HepG2 (cell line): ENCODE measurements around the gene PPIP5K2. TPM values are rescaled to one million over a fixed set of nuclear protein-coding genes. Genes with fewer than 3 reads are reported as not detected.

Source experiments
- ATAC-seq: fragments of 200-7000 bp; cut with Tn5 transposase; 3 replicates; pipeline ENCODE4 v1.9.1; 2020; ENCODE audit warnings: mild to moderate bottlenecking, moderate library complexity
- BruUV-seq: library from RNA; stranded (reverse); fragments of 400-500 nt; replicated peaks from 2 replicates; lab custom pipeline; 2021; lab: Mats Ljungman, UMichigan
- CTCF ChIA-PET: fragments of 300-600 bp; formaldehyde crosslinking; extraction: SDS; loops from one replicate; lab custom pipeline; 2021; ENCODE audit warnings: low total read pairs, inconsistent platforms, low intra/inter-chr PET ratio; lab: Yijun Ruan, JAX
- POLR2A ChIA-PET: fragments of 350-600 bp; sonication (Branson Sonifier 250); formaldehyde crosslinking; loops from one replicate; lab custom pipeline; 2020; ENCODE audit warnings: antibody characterized with exemption, inconsistent platforms; lab: Yijun Ruan, JAX
- DNase-seq: peaks from one replicate; pipeline ENCODE4 v3.0.0-alpha.2; 2015; ENCODE audit warnings: low spot score
- FAIRE-seq: peaks from 3 replicates; lab custom pipeline; 2011; peaks lifted over from hg19 to GRCh38; lab: Jason Lieb, UNC
- H2AFZ ChIP-seq: one replicate; pipeline ENCODE4 v1.6.1; 2011; ENCODE audit warnings: low read length, inconsistent platforms
- H3K27ac ChIP-seq: fragments of 300-600 bp; 3 replicates; pipeline ENCODE4 v1.8.0; 2011; ENCODE audit warnings: mixed run types, mild to moderate bottlenecking, mixed read lengths, low read length, inconsistent platforms; ENCODE audit not compliant: insufficient read depth; ENCODE audit errors: extremely low read length
- H3K27me3 ChIP-seq, 2 experiments: fragments of 200-600 bp in 1 of 2; 2 replicates in 1 of 2; 3 replicates in 1 of 2; pipeline versions ENCODE4 v1.6.0 to v1.8.0; 2011; ENCODE audit warnings: low read length in 2 of 2, mild to moderate bottlenecking in 2 of 2, moderate library complexity in 2 of 2, inconsistent platforms in 1 of 2; ENCODE audit not compliant: insufficient read depth in 2 of 2, control insufficient read depth in 1 of 2
- H3K36me3 ChIP-seq, 2 experiments: fragments of 200-600 bp in 1 of 2; replicated peaks in 1 of 2; 2 replicates in 1 of 2; 3 replicates in 1 of 2; pipeline versions ENCODE4 v1.5.1 to v1.8.0; 2011; ENCODE audit warnings: low read length in 2 of 2, inconsistent platforms in 1 of 2; ENCODE audit not compliant: insufficient read depth in 2 of 2, control insufficient read depth in 1 of 2
- H3K4me1 ChIP-seq: 2 replicates; pipeline ENCODE4 v1.5.1; 2012; ENCODE audit warnings: low read length, inconsistent platforms; ENCODE audit not compliant: insufficient read depth
- H3K4me2 ChIP-seq: 2 replicates; pipeline ENCODE4 v1.6.0; 2011; ENCODE audit warnings: low read depth, low read length, inconsistent platforms
- H3K4me3 ChIP-seq, 3 experiments: fragments of 200-600 bp in 1 of 3; sonication (generic), shearing (Covaris generic) in 1 of 3; replicated peaks in 1 of 3; 2 replicates each; pipeline ENCODE4 v1.5.1; 2011 to 2016; ENCODE audit warnings: low read length in 3 of 3, inconsistent platforms in 2 of 3, low read depth in 2 of 3, mild to moderate bottlenecking in 2 of 3, control low read depth in 1 of 3, mixed read lengths in 1 of 3; ENCODE audit not compliant: insufficient read depth in 1 of 3
- H3K79me2 ChIP-seq: one replicate; pipeline ENCODE4 v1.6.1; 2011; ENCODE audit warnings: low read length, inconsistent platforms; ENCODE audit not compliant: insufficient read depth
- H3K9ac ChIP-seq: 2 replicates; pipeline ENCODE4 v1.6.0; 2011; ENCODE audit warnings: mild to moderate bottlenecking, low read depth, low read length, inconsistent platforms; ENCODE audit not compliant: insufficient read depth
- H3K9me3 ChIP-seq: 2 replicates; pipeline ENCODE4 v1.5.1; 2012; ENCODE audit warnings: mild to moderate bottlenecking, low read length
- H4K20me1 ChIP-seq: 2 replicates; pipeline ENCODE4 v1.6.0; 2011; ENCODE audit warnings: inconsistent platforms, mild to moderate bottlenecking, low read length, moderate library complexity; ENCODE audit not compliant: insufficient read depth
- CC2D1A ChIP-seq: sonication (generic); formaldehyde crosslinking; IDR thresholded peaks from 2 replicates; pipeline ENCODE4 v1.8.1; 2023; ENCODE audit warnings: mild to moderate bottlenecking, missing genetic modification reagents
- CSRNP1 ChIP-seq: sonication (generic); formaldehyde crosslinking; IDR thresholded peaks from 2 replicates; pipeline ENCODE4 v1.8.1; 2023; ENCODE audit warnings: mild to moderate bottlenecking, missing genetic modification reagents
- FOXA3 ChIP-seq: IDR thresholded peaks from 2 replicates; pipeline ENCODE4 v1.6.1; 2016; ENCODE audit warnings: missing genetic modification reagents, missing compliant biosample characterization
- FOXO1 ChIP-seq: sonication (generic); formaldehyde crosslinking; IDR thresholded peaks from 2 replicates; pipeline ENCODE4 v1.4.0; 2020; ENCODE audit warnings: missing genetic modification reagents
- KAT8 ChIP-seq: IDR thresholded peaks from 2 replicates; pipeline ENCODE4 v1.6.1; 2016; ENCODE audit warnings: missing genetic modification reagents, missing compliant biosample characterization
- RELA ChIP-seq: sonication (generic); formaldehyde crosslinking; IDR thresholded peaks from 2 replicates; pipeline ENCODE4 v1.4.0; 2020; ENCODE audit warnings: missing genetic modification reagents
- RERE ChIP-seq: IDR thresholded peaks from 2 replicates; pipeline ENCODE4 v1.6.1; 2016; ENCODE audit warnings: low read depth, missing genetic modification reagents, missing compliant biosample characterization
- ZBTB38 ChIP-seq: sonication (generic); formaldehyde crosslinking; IDR thresholded peaks from 2 replicates; pipeline ENCODE4 v1.5.1; 2020; ENCODE audit warnings: mild to moderate bottlenecking, missing genetic modification reagents
- ZFP41 ChIP-seq: sonication (generic); formaldehyde crosslinking; IDR thresholded peaks from 2 replicates; pipeline ENCODE4 v1.4.0; 2020; ENCODE audit warnings: mild to moderate bottlenecking, missing genetic modification reagents, borderline replicate concordance
- ZMAT3 ChIP-seq: sonication (generic); formaldehyde crosslinking; conservative IDR thresholded peaks from 2 replicates; pipeline ENCODE4 v1.7.0; 2021; ENCODE audit warnings: missing genetic modification reagents
- ZNF740 ChIP-seq: sonication (generic); formaldehyde crosslinking; IDR thresholded peaks from 2 replicates; pipeline ENCODE4 v1.4.0; 2020; ENCODE audit warnings: missing genetic modification reagents
- WGBS: methylation state at CpG from one replicate; pipeline ENCODE4 v1.1.6; 2017; ENCODE audit warnings: low lambda C conversion rate; 5-methylcytosine and 5-hydroxymethylcytosine counted together
- in situ Hi-C: cut with HindIII; loops from 2 replicates; pipeline ENCODE4 v1.10.0; 2017; ENCODE audit warnings: low pct_unique_long_range_greater_than_20kb; ENCODE audit not compliant: extremely low pct_ligation_motif_present
- intact Hi-C: fragments of 100-400 bp; cut with micrococcal nuclease; formaldehyde crosslinking; loops from one replicate; pipeline ENCODE4 v1.10.0; 2022; ENCODE audit not compliant: unreplicated experiment
- polyA plus RNA-seq, 8 experiments: library from polyadenylated mRNA; depleted of rRNA in 3 of 8; stranded (reverse) in 7 of 8; unstranded in 1 of 8; fragments of >200 nt; fragmentation: Illumina TruSeq in 4 of 8; extraction: Trizol in 4 of 8; gene quantifications; 2 replicates each; pipeline versions ENCODE4 v1.2.1 to v1.2.3, GENCODE V29; 2011 to 2016; ENCODE audit warnings: low read depth in 4 of 8, missing spikeins in 1 of 8, mixed read lengths in 1 of 8; ENCODE audit not compliant: insufficient read depth in 1 of 8
- total RNA-seq, 5 experiments: library from RNA; depleted of rRNA; stranded (reverse); fragments of >200 nt; fragmentation: Illumina TruSeq; extraction: Trizol; gene quantifications; 2 replicates each; pipeline ENCODE4 v1.2.3, GENCODE V29; 2016; ENCODE audit warnings: low read depth in 1 of 5

Gene PPIP5K2
- total and polyA plus RNA-seq, 2 of the 13 experiments (the other 11 are each of a cell fraction or from before 2014, with no cell fraction given), result 19.7 to 45.6 TPM

GRCh38 chr5:103244398-103244797, 124.3 kb downstream of the PPIP5K2 start:
- Histone ChIP-seq H3K4me3 (no peak overlapping the region), H3K79me2 (no peaks in the 10 kb centered on the region), H3K4me1 (no peaks in the 10 kb centered on the region), H3K27me3 (no peaks in the 10 kb centered on the region), H4K20me1 (no peaks in the 10 kb centered on the region), H3K4me2 (no peak overlapping the region), H3K9ac (no peak overlapping the region), H2AFZ (no peak overlapping the region), H3K27ac (no peak overlapping the region), H3K9me3 (peaks cover 5% of the 10 kb centered on the region; the same call in 1 of the 2 replicates), H3K36me3 (no peaks in the 10 kb centered on the region)
- intact Hi-C loops, result no loop called here
- no peak for FAIRE-seq
- ChIA-PET POLR2A (no interaction called here), CTCF (no interaction called here)
- no peak for TF ChIP-seq RELA
- TF ChIP-seq FOXO1 (CRISPR knock-in tag), result no peak
- TF ChIP-seq ZFP41 (CRISPR knock-in tag), result no peak
- BruUV-seq, result no TSS peak
- in situ Hi-C loops, result no loop called here
- no peak for ATAC-seq
- DNase-seq, result no peak

GRCh38 chr5:103245761-103246160, 125.7 kb downstream of the PPIP5K2 start:
- no peaks in the 10 kb centered on the region for H3K79me2 ChIP-seq
- CTCF ChIA-PET, result no interaction called here
- no peaks in the 10 kb centered on the region for H3K9me3 ChIP-seq
- in situ Hi-C loops (no loop called here), intact Hi-C loops (no loop called here)
- DNase-seq (no peak), FAIRE-seq (no peak), ATAC-seq (no peak)
- no peaks in the 10 kb centered on the region for H3K27me3 ChIP-seq
- no peaks in the 10 kb centered on the region for H4K20me1 ChIP-seq
- H3K4me2 ChIP-seq, result no peak overlapping the region
- no peak overlapping the region for H3K27ac ChIP-seq
- BruUV-seq, result no TSS peak
- H3K36me3 ChIP-seq, result no peaks in the 10 kb centered on the region
- H3K4me1 ChIP-seq, result no peaks in the 10 kb centered on the region
- WGBS, result 19% methylated on average over 4 of the region's 4 CpGs
- POLR2A ChIA-PET, result no interaction called here
- H2AFZ ChIP-seq, result no peak overlapping the region
- H3K4me3 ChIP-seq, result no peak overlapping the region
- no peak overlapping the region for H3K9ac ChIP-seq
- no peak for TF ChIP-seq ZNF740
- TF ChIP-seq ZMAT3, result no peak
- no peak for TF ChIP-seq CSRNP1 (CRISPR knock-in tag)
- TF ChIP-seq ZBTB38, result no peak
- TF ChIP-seq KAT8 (CRISPR knock-in tag), result no peak
- no peak for TF ChIP-seq CC2D1A
- no peak for TF ChIP-seq FOXA3 (CRISPR knock-in tag)
- TF ChIP-seq RERE (CRISPR knock-in tag), result no peak
